GM23338 (cell line): ENCODE results near the gene FIGNL1. TPM values are rescaled to one million over a fixed set of nuclear protein-coding genes. Genes with fewer than 3 reads are reported as not detected.

ENCODE experiments used
- ATAC-seq: fragments of 200-7000 bp; cut with Tn5 transposase; 3 replicates; pipeline ENCODE4 v1.9.1; 2020
- DNase-seq: peaks from one replicate; pipeline ENCODE4 v3.0.0-alpha.2; 2015; ENCODE audit warnings: low spot score
- H2AFZ ChIP-seq: fragments of 200-600 bp; sonication (generic); 2 replicates; pipeline ENCODE4 v1.8.0; 2016; ENCODE audit warnings: antibody characterized with exemption, mild to moderate bottlenecking, moderate library complexity
- H3F3A ChIP-seq: fragments of 200-600 bp; sonication (generic); replicated peaks from 2 replicates; pipeline ENCODE4 v1.8.0; 2017; ENCODE audit warnings: antibody characterized with exemption, mixed run types, low read depth
- H3K27ac ChIP-seq: fragments of 200-600 bp; sonication (generic); 2 replicates; pipeline ENCODE4 v1.6.1; 2016; ENCODE audit warnings: low read depth
- H3K27me3 ChIP-seq: fragments of 200-600 bp; sonication (generic); 2 replicates; pipeline ENCODE4 v1.8.0; 2016; ENCODE audit warnings: mild to moderate bottlenecking, mixed run types, moderate library complexity; ENCODE audit not compliant: insufficient read depth
- H3K36me3 ChIP-seq: fragments of 200-600 bp; sonication (generic); 2 replicates; pipeline ENCODE4 v1.8.0; 2016; ENCODE audit warnings: mild to moderate bottlenecking; ENCODE audit not compliant: insufficient read depth
- H3K4me1 ChIP-seq: fragments of 200-600 bp; sonication (generic); 2 replicates; pipeline ENCODE4 v1.8.0; 2016; ENCODE audit warnings: mild to moderate bottlenecking, moderate library complexity; ENCODE audit not compliant: insufficient read depth
- H3K4me2 ChIP-seq: fragments of 200-600 bp; sonication (generic); 2 replicates; pipeline ENCODE4 v1.7.1; 2017; ENCODE audit warnings: mixed run types
- H3K4me3 ChIP-seq: fragments of 200-600 bp; sonication (generic); 2 replicates; pipeline ENCODE4 v1.6.1; 2016; ENCODE audit warnings: mixed run types
- H3K79me2 ChIP-seq: fragments of 200-600 bp; sonication (generic); replicated peaks from 2 replicates; pipeline ENCODE4 v1.8.0; 2017; ENCODE audit warnings: mild to moderate bottlenecking; ENCODE audit not compliant: insufficient read depth
- H3K9me2 ChIP-seq: fragments of 200-600 bp; sonication (generic); 2 replicates; pipeline ENCODE4 v1.8.0; 2017; ENCODE audit not compliant: insufficient read depth
- H4K20me1 ChIP-seq: fragments of 200-600 bp; sonication (generic); replicated peaks from 2 replicates; pipeline ENCODE4 v1.8.0; 2017; ENCODE audit warnings: mild to moderate bottlenecking; ENCODE audit not compliant: insufficient read depth
- H3K27ac Mint-ChIP-seq: 2 replicates; pipeline ENCODE4 v1.8.0; 2020; ENCODE audit warnings: inconsistent platforms, mild to moderate bottlenecking, moderate library complexity, mixed read lengths
- H3K27me3 Mint-ChIP-seq: 3 replicates; pipeline ENCODE4 v1.8.0; 2022; ENCODE audit warnings: low read depth, mild to moderate bottlenecking, moderate library complexity, mixed read lengths, inconsistent platforms; ENCODE audit not compliant: insufficient read depth, poor library complexity
- H3K36me3 Mint-ChIP-seq: 3 replicates; pipeline ENCODE4 v1.8.0; 2021; ENCODE audit warnings: low read depth, mild to moderate bottlenecking, inconsistent platforms, moderate library complexity, mixed read lengths
- H3K4me1 Mint-ChIP-seq: 3 replicates; pipeline ENCODE4 v1.8.0; 2020; ENCODE audit warnings: mild to moderate bottlenecking, inconsistent platforms, mixed read lengths
- H3K4me3 Mint-ChIP-seq: 3 replicates; pipeline ENCODE4 v1.8.0; 2021; ENCODE audit warnings: moderate library complexity, mild to moderate bottlenecking, inconsistent platforms, mixed read lengths
- H3K9me3 Mint-ChIP-seq: 3 replicates; pipeline ENCODE4 v1.8.0; 2020; ENCODE audit warnings: moderate library complexity, mild to moderate bottlenecking, inconsistent platforms, mixed read lengths
- EZH2 ChIP-seq: fragments of 200-600 bp; sonication (generic); IDR thresholded peaks from one replicate; pipeline ENCODE4 v1.8.0; 2017; ENCODE audit warnings: antibody characterized with exemption, mild to moderate bottlenecking, low read depth; ENCODE audit not compliant: unreplicated experiment
- JUNB ChIP-seq: IDR thresholded peaks from one replicate; pipeline ENCODE4 v1.6.1; 2016; ENCODE audit warnings: antibody characterized with exemption; ENCODE audit not compliant: unreplicated experiment
- NANOG ChIP-seq: IDR thresholded peaks from 2 replicates; pipeline ENCODE4 v1.6.1; 2016; ENCODE audit warnings: antibody characterized with exemption, borderline replicate concordance
- ZNF114 ChIP-seq: fragments of 250-450 bp; sonication (Bioruptor Pico); IDR thresholded peaks from 2 replicates; pipeline ENCODE4 v1.5.0; 2020; ENCODE audit warnings: mild to moderate bottlenecking, moderate library complexity
- polyA plus RNA-seq: library from polyadenylated mRNA; unstranded; fragments of >200 nt; fragmentation: Nextera tagmentation; extraction: Ambion mirVana; gene quantifications from 2 replicates; pipeline ENCODE4 v1.2.1, GENCODE V29; 2016
- total RNA-seq: library from RNA; depleted of rRNA; stranded (reverse); fragments of >200 nt; shearing (Covaris generic); gene quantifications from 2 replicates; pipeline ENCODE4 v1.2.3, GENCODE V29; 2014
- TF ChIP-seq, protein P1 (sequence below): fragments of 250-450 bp; sonication (Bioruptor Pico); IDR thresholded peaks from 2 replicates; pipeline ENCODE4 v1.5.0; 2020; ENCODE audit warnings: mild to moderate bottlenecking, moderate library complexity
- TF ChIP-seq, protein P2 (sequence below): IDR thresholded peaks from one replicate; pipeline ENCODE4 v1.6.1; 2018; ENCODE audit warnings: antibody characterized with exemption; ENCODE audit not compliant: unreplicated experiment

Gene FIGNL1
- total and polyA plus RNA-seq, 2 experiments from 2014 or later, result 6.6 to 24.9 TPM

DNA sequence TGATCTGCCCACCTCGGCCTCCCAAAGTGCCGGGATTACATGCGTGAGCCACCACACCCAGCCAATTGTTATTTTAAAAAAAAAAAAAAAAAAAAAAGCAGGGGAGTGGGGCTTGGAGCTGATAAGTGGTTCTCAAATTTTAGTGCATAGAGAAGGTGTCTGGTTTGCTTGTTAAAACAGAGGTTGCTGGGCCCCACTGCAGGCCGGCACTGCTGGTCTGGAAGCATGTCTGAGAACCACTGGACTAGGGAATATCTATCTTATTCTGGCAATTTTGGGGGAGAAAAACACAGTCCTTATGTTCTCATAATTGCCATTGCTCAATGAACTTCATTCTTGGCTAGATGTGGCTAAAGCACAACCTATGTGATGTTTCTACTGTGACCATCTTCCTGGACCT lies 19.0 kb upstream of the FIGNL1 start:
- H3K27ac Mint-ChIP-seq, result no peak overlapping the region
- H3K9me2 ChIP-seq, result no peaks in the 10 kb centered on the region

More for the DNA sequence above, 19.0 kb upstream of the FIGNL1 start:
- H3K4me1 ChIP-seq, result no peaks in the 10 kb centered on the region
- Mint-ChIP-seq H3K9me3 (no peaks in the 10 kb centered on the region; the same call in 2 of the 3 replicates), H3K4me3 (no peak overlapping the region), H3K27me3 (peaks cover 17% of the 10 kb centered on the region), H3K36me3 (no peaks in the 10 kb centered on the region), H3K4me1 (peaks cover 2% of the 10 kb centered on the region; the same call in 1 of the 3 replicates)
- ATAC-seq, result no peak
- DNase-seq, result no peak
- H3K27ac ChIP-seq, result no peak overlapping the region
- peaks cover 6% of the 10 kb centered on the region; the same call in 1 of the 2 replicates for H3K27me3 ChIP-seq
- H3F3A ChIP-seq, result no peaks in the 10 kb centered on the region
- no peaks in the 10 kb centered on the region for H4K20me1 ChIP-seq
- H3K79me2 ChIP-seq, result no peaks in the 10 kb centered on the region
- H3K4me3 ChIP-seq, result no peak overlapping the region
- no peak overlapping the region for H3K4me2 ChIP-seq
- TF ChIP-seq NANOG (no peak), EZH2 (no peak), ZNF114 (CRISPR knock-in tag) (no peak), JUNB (no peak)
- TF ChIP-seq, protein P1, sequence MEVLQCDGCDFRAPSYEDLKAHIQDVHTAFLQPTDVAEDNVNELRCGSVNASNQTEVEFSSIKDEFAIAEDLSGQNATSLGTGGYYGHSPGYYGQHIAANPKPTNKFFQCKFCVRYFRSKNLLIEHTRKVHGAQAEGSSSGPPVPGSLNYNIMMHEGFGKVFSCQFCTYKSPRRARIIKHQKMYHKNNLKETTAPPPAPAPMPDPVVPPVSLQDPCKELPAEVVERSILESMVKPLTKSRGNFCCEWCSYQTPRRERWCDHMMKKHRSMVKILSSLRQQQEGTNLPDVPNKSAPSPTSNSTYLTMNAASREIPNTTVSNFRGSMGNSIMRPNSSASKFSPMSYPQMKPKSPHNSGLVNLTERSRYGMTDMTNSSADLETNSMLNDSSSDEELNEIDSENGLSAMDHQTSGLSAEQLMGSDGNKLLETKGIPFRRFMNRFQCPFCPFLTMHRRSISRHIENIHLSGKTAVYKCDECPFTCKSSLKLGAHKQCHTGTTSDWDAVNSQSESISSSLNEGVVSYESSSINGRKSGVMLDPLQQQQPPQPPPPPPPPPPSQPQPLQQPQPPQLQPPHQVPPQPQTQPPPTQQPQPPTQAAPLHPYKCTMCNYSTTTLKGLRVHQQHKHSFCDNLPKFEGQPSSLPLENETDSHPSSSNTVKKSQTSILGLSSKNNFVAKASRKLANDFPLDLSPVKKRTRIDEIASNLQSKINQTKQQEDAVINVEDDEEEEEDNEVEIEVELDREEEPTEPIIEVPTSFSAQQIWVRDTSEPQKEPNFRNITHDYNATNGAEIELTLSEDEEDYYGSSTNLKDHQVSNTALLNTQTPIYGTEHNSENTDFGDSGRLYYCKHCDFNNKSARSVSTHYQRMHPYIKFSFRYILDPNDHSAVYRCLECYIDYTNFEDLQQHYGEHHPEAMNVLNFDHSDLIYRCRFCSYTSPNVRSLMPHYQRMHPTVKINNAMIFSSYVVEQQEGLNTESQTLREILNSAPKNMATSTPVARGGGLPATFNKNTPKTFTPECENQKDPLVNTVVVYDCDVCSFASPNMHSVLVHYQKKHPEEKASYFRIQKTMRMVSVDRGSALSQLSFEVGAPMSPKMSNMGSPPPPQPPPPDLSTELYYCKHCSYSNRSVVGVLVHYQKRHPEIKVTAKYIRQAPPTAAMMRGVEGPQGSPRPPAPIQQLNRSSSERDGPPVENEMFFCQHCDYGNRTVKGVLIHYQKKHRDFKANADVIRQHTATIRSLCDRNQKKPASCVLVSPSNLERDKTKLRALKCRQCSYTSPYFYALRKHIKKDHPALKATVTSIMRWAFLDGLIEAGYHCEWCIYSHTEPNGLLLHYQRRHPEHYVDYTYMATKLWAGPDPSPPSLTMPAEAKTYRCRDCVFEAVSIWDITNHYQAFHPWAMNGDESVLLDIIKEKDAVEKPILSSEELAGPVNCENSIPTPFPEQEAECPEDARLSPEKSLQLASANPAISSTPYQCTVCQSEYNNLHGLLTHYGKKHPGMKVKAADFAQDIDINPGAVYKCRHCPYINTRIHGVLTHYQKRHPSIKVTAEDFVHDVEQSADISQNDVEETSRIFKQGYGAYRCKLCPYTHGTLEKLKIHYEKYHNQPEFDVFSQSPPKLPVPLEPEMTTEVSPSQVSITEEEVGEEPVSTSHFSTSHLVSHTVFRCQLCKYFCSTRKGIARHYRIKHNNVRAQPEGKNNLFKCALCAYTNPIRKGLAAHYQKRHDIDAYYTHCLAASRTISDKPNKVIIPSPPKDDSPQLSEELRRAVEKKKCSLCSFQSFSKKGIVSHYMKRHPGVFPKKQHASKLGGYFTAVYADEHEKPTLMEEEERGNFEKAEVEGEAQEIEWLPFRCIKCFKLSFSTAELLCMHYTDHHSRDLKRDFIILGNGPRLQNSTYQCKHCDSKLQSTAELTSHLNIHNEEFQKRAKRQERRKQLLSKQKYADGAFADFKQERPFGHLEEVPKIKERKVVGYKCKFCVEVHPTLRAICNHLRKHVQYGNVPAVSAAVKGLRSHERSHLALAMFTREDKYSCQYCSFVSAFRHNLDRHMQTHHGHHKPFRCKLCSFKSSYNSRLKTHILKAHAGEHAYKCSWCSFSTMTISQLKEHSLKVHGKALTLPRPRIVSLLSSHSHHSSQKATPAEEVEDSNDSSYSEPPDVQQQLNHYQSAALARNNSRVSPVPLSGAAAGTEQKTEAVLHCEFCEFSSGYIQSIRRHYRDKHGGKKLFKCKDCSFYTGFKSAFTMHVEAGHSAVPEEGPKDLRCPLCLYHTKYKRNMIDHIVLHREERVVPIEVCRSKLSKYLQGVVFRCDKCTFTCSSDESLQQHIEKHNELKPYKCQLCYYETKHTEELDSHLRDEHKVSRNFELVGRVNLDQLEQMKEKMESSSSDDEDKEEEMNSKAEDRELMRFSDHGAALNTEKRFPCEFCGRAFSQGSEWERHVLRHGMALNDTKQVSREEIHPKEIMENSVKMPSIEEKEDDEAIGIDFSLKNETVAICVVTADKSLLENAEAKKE (CRISPR knock-in tag), result no peak
- TF ChIP-seq, protein P2, sequence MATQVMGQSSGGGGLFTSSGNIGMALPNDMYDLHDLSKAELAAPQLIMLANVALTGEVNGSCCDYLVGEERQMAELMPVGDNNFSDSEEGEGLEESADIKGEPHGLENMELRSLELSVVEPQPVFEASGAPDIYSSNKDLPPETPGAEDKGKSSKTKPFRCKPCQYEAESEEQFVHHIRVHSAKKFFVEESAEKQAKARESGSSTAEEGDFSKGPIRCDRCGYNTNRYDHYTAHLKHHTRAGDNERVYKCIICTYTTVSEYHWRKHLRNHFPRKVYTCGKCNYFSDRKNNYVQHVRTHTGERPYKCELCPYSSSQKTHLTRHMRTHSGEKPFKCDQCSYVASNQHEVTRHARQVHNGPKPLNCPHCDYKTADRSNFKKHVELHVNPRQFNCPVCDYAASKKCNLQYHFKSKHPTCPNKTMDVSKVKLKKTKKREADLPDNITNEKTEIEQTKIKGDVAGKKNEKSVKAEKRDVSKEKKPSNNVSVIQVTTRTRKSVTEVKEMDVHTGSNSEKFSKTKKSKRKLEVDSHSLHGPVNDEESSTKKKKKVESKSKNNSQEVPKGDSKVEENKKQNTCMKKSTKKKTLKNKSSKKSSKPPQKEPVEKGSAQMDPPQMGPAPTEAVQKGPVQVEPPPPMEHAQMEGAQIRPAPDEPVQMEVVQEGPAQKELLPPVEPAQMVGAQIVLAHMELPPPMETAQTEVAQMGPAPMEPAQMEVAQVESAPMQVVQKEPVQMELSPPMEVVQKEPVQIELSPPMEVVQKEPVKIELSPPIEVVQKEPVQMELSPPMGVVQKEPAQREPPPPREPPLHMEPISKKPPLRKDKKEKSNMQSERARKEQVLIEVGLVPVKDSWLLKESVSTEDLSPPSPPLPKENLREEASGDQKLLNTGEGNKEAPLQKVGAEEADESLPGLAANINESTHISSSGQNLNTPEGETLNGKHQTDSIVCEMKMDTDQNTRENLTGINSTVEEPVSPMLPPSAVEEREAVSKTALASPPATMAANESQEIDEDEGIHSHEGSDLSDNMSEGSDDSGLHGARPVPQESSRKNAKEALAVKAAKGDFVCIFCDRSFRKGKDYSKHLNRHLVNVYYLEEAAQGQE, result no peak
- H2AFZ ChIP-seq, result no peak overlapping the region
- no peaks in the 10 kb centered on the region for H3K36me3 ChIP-seq
